HG02884 (cell line): ENCODE results near the gene B4GALT3.

Experiments
- ATAC-seq: cut with Tn5 transposase; IDR thresholded peaks from one replicate; pipeline ENCODE4 v1.9.1; 2021; ENCODE audit warnings: mild to moderate bottlenecking, moderate library complexity; ENCODE audit not compliant: unreplicated experiment

The B4GALT3 gene

DNA sequence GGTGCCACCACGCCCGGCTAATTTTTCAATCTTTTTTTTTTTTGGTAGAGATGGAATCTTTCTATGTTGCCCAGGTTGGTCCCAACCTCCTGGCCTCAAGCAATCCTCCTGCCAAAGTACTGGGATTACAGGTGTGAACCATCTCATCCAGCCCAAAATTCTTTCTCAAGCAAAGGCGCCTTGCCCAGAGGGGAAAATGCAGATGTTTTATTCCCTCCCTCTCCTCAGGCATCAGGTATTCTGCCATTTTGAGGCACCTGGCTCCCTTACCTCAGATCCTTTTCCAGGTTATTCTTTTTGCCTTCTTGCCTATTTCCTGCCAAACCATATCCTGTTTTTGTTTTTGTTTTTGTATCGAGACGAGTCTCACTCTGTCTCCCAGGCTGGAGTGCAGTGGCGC is 11.1 kb upstream of the B4GALT3 start:
- ATAC-seq: no peak

GRCh38 chr1:161187311-161187710 is 10.0 kb upstream of the B4GALT3 start:
- ATAC-seq: no peak

DNA sequence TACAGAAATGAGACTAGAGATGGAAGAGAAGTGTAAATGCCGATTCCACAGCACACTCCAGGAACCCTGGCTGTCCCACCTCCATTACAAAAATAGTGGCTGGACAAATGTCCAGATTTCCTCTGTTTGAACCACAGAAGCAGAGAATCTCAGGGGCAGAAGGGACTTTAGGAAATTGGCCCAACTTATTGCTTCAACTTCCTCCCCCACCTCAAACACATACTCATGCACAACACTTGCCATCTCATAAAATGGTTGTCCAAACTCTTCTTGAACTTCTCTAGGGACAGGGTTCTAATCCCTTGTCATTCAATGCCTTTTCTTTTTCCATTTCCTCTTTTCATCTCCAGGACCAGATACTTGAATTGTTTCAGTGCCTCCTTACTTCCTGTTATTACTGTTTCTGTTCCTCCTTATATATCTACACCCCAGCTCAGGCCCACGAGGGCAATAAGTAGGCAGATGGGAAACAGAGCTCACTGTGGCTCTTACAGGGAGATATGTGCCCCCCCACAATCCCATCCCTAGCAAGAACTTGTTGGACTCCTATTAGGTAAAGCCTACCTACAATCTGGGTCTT is 8.5 kb upstream of the B4GALT3 start:
- no peak for ATAC-seq

DNA sequence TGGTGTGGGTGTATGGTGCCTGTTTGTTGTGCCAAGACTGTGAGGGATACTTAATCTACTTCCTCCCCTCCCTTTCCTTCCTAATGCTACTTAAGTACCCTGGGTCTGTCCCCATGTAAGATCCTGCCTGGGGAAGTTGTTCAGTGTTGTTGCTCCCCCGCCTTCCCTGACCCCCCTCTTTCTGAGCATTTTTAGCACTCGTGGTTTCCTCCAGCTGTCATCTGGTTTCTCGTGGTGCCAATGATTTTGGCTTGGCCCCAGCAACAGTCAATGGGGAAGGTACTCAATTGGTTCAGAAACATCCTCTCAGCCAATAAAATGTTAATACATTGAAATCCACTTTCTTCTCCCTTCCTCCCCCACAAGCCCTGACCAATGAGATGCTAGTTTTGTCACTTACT is 8.0 kb upstream of the B4GALT3 start:
- ATAC-seq: peak; percentile 68

DNA sequence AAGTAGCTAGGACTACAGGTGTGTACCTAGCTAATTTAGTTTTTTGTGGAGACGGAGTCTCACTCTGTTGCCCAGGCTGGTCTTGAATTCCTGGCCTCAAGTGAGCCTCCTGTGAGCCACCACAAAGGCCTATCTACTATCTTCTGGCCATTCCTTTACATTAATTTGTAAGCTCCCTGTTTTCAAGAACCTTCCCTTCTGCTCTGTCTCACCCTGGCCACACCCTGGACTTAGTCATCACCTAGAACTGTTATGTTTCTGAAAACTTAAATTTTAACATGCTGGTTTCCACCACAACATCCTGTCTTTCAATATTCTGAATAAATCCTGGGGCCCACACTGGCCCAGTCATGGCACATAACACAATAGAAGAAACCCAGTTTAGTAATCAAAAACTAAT is 4.9 kb upstream of the B4GALT3 start:
- no peak for ATAC-seq

GRCh38 chr1:161180639-161181038 is 3.3 kb upstream of the B4GALT3 start:
- no peak for ATAC-seq

DNA sequence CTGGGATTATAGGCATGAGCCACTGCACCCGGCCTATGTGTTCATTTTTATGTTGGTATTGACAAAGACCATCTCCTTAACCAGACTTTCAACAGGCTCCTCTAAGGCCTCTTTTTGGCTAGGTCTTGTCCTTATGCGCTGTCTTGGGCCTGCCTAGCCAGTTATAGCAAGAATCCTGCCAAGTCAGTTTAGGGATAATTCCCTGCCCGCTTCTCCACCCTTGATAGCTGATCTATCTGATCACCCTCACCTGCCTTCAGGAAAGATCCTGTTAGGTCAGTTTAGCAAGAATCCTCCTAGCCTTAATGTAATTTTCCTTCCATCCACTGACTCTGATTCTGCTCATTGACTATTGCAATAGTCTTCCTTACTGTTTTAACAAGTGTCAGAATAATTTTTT is 2.4 kb upstream of the B4GALT3 start:
- no peak for ATAC-seq

DNA sequence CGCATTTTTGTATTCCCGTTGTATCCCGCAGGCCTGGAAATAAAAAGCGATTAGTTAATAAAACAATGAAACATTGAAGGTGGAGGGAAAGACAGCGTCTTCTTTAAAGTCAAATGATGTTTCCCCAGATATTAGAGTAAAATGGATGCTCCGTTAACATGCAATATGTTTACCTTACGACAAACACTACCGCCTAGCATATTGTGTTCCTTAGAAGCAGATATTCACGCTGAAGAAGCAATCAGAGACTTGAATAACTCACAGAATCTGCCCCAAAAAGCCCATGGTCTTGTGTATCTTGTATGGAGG is 583 bp upstream of the B4GALT3 start:
- no peak for ATAC-seq

DNA sequence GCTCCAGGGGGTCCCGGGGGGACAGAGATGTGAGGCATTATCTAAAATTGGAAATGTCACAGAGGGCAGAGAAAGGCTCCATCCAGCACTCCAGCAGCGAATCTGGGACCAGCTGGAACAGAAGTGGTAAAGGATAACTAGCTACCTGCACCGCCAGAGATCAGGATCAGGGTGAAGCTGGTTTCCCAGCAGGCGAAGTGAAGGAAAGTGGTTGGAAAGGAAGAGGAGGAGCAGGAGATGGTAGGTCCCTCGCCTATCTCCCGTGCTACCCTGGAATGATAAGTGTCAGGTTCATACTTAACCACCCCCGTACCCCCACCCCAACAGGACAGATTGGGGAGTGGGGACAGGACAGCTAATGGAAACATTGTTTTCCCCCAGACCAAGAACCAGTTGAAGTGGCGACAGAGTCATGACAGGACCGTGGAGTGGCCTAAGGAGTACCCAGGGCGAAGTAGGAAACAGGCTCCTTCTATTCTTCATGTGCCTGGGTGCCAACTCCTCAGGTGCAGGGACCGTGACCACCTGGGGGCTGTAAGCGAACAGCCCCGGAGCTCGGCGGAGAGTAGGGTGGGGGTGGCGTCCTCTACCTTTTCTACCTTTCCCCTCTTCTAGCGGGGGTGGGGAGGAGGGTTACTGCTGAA is 717 bp downstream of the B4GALT3 start:
- no peak for ATAC-seq

GRCh38 chr1:161175771-161176453 is 1.4 kb downstream of the B4GALT3 start:
- no peak for ATAC-seq

DNA sequence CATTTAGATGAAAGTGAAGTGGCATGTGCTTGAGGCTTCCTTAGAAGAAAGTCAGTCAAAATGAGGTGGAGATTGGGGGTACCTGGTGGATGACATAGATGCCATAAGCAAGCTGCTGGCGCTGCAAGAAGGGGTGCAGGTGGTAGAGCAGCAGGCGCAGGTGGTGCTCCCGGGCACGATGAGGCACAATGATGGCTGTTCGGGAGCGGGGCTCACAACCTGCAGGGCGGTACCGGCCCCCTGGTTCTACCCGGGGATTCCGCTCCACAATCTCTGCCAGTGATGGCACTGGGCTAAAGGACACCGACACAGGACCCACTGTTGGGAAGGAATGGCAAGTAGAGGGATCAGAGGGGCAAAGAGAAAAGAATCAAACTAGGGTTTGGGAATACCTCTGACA is 2.4 kb downstream of the B4GALT3 start:
- ATAC-seq: no peak

GRCh38 chr1:161173711-161174110 is 3.6 kb downstream of the B4GALT3 start:
- ATAC-seq: no peak

DNA sequence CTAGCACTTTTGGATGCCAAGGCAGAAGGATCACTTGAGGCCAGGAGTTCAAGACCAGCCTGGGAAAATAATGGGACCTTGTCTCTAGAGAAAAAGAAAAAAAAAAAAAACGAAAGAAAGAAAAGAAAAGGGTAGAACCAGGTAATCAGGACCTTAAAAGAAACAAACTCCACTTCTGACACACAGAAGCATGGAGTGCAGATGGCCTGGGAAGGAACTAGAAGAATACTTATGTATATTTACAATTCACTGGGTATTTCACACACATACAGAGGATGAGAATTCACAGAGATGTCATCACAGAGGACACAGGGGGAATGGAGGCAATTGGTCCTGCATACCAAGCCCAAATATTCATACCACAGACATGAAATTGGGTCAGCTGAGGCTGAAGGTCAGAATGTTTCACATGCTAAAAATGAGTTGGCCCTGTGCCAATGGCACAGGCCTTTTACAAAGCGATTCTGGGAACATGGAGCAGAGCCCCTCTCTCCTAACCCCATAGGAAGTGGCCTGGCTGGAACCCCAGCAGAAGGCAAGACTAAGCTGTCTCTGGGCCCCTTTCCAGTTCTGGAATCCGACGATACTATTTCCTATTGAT is 4.4 kb downstream of the B4GALT3 start:
- ATAC-seq: no peak

DNA sequence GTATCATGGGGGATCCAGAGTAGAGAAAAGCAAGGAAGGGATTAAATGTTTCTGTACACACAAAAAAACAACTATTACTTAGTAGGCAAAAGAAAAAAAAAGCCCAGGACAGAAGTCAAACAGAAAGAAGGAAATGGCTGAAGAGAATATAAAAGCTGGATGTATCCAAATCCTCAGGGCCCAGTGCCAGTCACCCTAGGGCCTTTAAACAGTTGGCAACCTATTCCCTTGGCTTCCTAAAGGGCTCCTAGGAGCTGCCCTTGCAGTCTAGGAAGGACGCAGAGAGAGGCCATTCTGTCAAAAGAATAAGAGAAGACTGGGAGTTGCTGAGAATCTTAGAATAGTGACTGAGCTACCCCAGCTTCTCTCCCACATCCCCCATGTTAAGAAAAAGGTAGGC is 5.0 kb downstream of the B4GALT3 start:
- no peak for ATAC-seq

- ATAC-seq: no peak
Observed at GRCh38 chr1:161171696-161172095, 5.6 kb downstream of the B4GALT3 start.

GRCh38 chr1:161171191-161171590 is 6.1 kb downstream of the B4GALT3 start:
- ATAC-seq: no peak

GRCh38 chr1:161168906-161169305 is 8.4 kb downstream of the B4GALT3 start:
- ATAC-seq: no peak

DNA sequence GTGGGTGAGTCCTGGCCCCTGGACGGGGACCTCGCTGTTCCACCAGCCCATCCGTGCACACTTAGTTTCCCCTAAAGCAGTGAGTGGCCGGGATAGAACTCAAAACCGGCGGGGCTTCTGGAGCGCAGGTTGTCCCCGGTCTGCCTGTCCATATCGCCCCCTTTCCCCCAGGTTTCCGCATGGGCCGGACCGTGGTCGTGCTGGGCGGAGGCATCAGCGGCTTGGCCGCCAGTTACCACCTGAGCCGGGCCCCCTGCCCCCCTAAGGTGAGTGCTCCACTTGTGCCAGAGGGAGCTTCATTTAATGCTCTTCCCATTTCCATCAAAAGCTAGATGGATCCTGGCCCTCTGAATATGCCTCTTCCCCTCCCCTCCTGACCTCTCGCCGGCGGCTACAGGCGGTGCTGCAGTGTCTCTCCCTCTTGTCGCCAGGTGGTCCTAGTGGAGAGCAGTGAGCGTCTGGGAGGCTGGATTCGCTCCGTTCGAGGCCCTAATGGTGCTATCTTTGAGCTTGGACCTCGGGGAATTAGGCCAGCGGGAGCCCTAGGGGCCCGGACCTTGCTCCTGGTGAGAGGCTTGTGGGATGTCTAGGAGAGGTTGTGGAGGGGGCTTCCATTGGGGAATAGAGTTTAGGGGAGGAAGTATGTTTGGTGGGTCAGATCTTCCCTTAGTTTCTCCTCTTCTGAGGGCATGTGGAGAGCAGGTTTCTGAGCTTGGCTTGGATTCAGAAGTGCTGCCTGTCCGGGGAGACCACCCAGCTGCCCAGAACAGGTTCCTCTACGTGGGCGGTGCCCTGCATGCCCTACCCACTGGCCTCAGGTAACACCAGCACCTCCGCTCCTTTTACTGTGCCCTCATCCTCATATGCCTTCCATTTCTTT is 10.4 kb downstream of the B4GALT3 start:
- ATAC-seq: peak; percentile 5

- ATAC-seq: peak; percentile 90
Observed at GRCh38 chr1:161165742-161166668, 11.3 kb downstream of the B4GALT3 start, which contains the start of gene PPOX. TSS of gene PPOX (plus strand) at chr1:161166426. CDS start at chr1:161166848, 422 bp downstream.
